Naive B cell (primary cell): ENCODE measurements around the gene HNF4A. TPM values are rescaled to one million over a fixed set of nuclear protein-coding genes. Genes with fewer than 3 reads are reported as not detected.
A peak's percentile ranks its signal among the peaks of the same experiment; 100 is the strongest.

Source experiments
- ATAC-seq, 2 donors: fragments of 150-1000 bp; cut with Tn5 transposase; 2 replicates each; pipeline ENCODE4 v1.10.0; 2021; ENCODE audit warnings: low read depth in 2 of 2, mild to moderate bottlenecking in 2 of 2, moderate library complexity in 2 of 2
- DNase-seq: peaks from one replicate; pipeline ENCODE4 v3.0.0; 2022
- H3K27ac Mint-ChIP-seq, 6 donors: one replicate each; pipeline ENCODE4 v1.8.0; 2020 to 2022; ENCODE audit warnings: mild to moderate bottlenecking in 6 of 6, mixed read lengths in 6 of 6, moderate library complexity in 5 of 6, inconsistent platforms in 2 of 6
- H3K27me3 Mint-ChIP-seq, 3 donors: one replicate each; pipeline ENCODE4 v1.8.0; 2021 to 2022; ENCODE audit warnings: mixed read lengths in 3 of 3, mild to moderate bottlenecking in 1 of 3
- H3K36me3 Mint-ChIP-seq, 2 donors: one replicate each; pipeline ENCODE4 v1.8.0; 2020 to 2022; ENCODE audit warnings: mixed read lengths in 2 of 2, inconsistent platforms in 1 of 2, mild to moderate bottlenecking in 1 of 2
- H3K4me1 Mint-ChIP-seq, 3 donors: one replicate each; pipeline ENCODE4 v1.8.0; 2020 to 2022; ENCODE audit warnings: mixed read lengths in 3 of 3, inconsistent platforms in 1 of 3, mild to moderate bottlenecking in 1 of 3, moderate library complexity in 1 of 3
- H3K4me3 Mint-ChIP-seq, 8 donors: one replicate each; pipeline ENCODE4 v1.8.0; 2020 to 2022; ENCODE audit warnings: mild to moderate bottlenecking in 8 of 8, mixed read lengths in 8 of 8, moderate library complexity in 8 of 8, inconsistent platforms in 2 of 8
- H3K9me3 Mint-ChIP-seq, 7 donors: one replicate each; pipeline ENCODE4 v1.8.0; 2020 to 2022; ENCODE audit warnings: mixed read lengths in 7 of 7, mild to moderate bottlenecking in 5 of 7, inconsistent platforms in 2 of 7, moderate library complexity in 1 of 7
- polyA plus RNA-seq, 6 donors: library from polyadenylated mRNA; unstranded; fragments of 300-500 nt; fragmentation: Illumina TruSeq; gene quantifications; one replicate each; pipeline ENCODE4 v1.2.3, GENCODE V29; 2021; ENCODE audit warnings: low read depth in 6 of 6

The HNF4A gene
- polyA plus RNA-seq, 6 donors from 2014 or later: not detected

- no peak overlapping the region for H3K4me3 Mint-ChIP-seq
- ATAC-seq (no peak), DNase-seq (no peak)
- no peaks in the 10 kb centered on the region for H3K9me3 Mint-ChIP-seq
- H3K27me3 Mint-ChIP-seq: no peaks in the 10 kb centered on the region
- peaks cover 0 to 6% of the 10 kb centered on the region in 2 donors for H3K36me3 Mint-ChIP-seq
- peak overlapping the region in 2 of 6 donors; percentile 19 to 89 for H3K27ac Mint-ChIP-seq
- H3K4me1 Mint-ChIP-seq: peaks cover 30 to 47% (median 33%) of the 10 kb centered on the region in 3 donors
These were observed 124.6 kb downstream of the HNF4A start for GRCh38 chr20:44480097-44480496.

DNA sequence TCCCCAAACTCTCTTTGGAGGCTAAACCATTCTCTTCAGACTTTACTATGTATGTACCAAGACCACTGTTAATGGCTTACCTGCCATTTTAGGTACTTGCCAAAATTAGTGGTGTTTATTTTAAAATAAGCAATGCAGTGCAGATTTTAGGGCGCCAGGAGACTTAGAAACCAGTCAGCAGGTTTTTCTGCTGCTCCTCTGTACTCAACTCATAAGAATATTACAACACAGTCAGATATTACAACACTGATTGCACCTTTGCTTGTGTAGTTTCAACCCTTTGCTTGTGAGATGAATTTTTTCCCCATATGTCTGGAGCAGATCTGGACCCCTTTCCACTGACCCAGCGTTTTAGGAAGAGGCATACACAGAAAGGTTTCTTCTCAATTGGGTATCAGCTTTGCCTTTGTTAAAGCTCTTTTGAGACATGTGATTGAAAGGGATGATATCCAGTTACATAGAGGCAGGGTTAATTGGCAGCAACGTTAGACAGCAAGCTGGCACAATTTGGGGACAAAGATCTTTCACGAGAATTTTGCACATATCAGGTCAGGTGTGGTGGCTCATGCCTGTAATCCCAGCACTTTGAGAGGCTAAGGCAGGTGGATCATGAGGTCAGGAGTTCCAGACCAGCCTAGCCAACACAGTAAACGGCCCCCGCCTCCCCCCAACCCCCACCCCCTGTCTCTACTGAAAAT lies 126.4 kb downstream of the HNF4A start:
- H3K36me3 Mint-ChIP-seq: peaks cover 0 to 9% of the 10 kb centered on the region in 2 donors
- no peak overlapping the region for H3K4me3 Mint-ChIP-seq
- peaks cover 12 to 30% (median 24%) of the 10 kb centered on the region in 3 donors for H3K4me1 Mint-ChIP-seq
- DNase-seq (no peak), ATAC-seq (no peak)
- peak overlapping the region in 1 of 6 donors; percentile 19 for H3K27ac Mint-ChIP-seq
- no peaks in the 10 kb centered on the region for H3K9me3 Mint-ChIP-seq
- no peaks in the 10 kb centered on the region for H3K27me3 Mint-ChIP-seq

GRCh38 chr20:44483112-44483511 lies 127.6 kb downstream of the HNF4A start:
- peaks cover 1 to 9% of the 10 kb centered on the region in 2 donors for H3K36me3 Mint-ChIP-seq
- H3K27ac Mint-ChIP-seq: no peak overlapping the region
- no peak for ATAC-seq
- no peaks in the 10 kb centered on the region for H3K9me3 Mint-ChIP-seq
- no peaks in the 10 kb centered on the region for H3K27me3 Mint-ChIP-seq
- peaks cover 9 to 24% (median 17%) of the 10 kb centered on the region in 3 donors for H3K4me1 Mint-ChIP-seq
- H3K4me3 Mint-ChIP-seq: no peak overlapping the region
- no peak for DNase-seq

Other genes starting within 250 kb of the HNF4A start
- not detected for gene JPH2, start 168.5 kb upstream of the HNF4A start, polyA plus RNA-seq
- 100 to 1,000 TPM; 101 to 163 (median 112) TPM for gene OSER1, start 144.9 kb upstream of the HNF4A start, polyA plus RNA-seq
- gene GDAP1L1, start 108.4 kb upstream of the HNF4A start, polyA plus RNA-seq: not detected
- under 1 TPM in 5 of 6 donors, not detected in 1; 0.18 to 0.73 (median 0.26) TPM for gene FITM2, start 44.5 kb upstream of the HNF4A start, polyA plus RNA-seq
- gene R3HDML, start 18.7 kb upstream of the HNF4A start, polyA plus RNA-seq: not detected
- gene TTPAL, start 120.2 kb downstream of the HNF4A start, polyA plus RNA-seq: 10 to 100 TPM in 5 of 6 donors, 1 to 10 TPM in 1; 4.2 to 16.3 (median 13.0) TPM
- 100 to 1,000 TPM; 120 to 145 (median 133) TPM for gene SERINC3, start 166.4 kb downstream of the HNF4A start, polyA plus RNA-seq
- gene PKIG, start 226.9 kb downstream of the HNF4A start, polyA plus RNA-seq: 100 to 1,000 TPM in 4 of 6 donors, 10 to 100 TPM in 2; 74.7 to 219 (median 103) TPM